HG02938 (cell line): ENCODE results near the gene LANCL2.

Source experiments
- ATAC-seq: cut with Tn5 transposase; IDR thresholded peaks from one replicate; pipeline ENCODE4 v1.9.1; 2021; ENCODE audit warnings: mild to moderate bottlenecking, moderate library complexity; ENCODE audit not compliant: unreplicated experiment

Gene LANCL2

GRCh38 chr7:55361560-55361959 lies 3.6 kb upstream of the LANCL2 start:
- no peak for ATAC-seq

GRCh38 chr7:55362927-55363326 lies 2.2 kb upstream of the LANCL2 start:
- no peak for ATAC-seq

- ATAC-seq: no peak
These were observed 1.6 kb upstream of the LANCL2 start for GRCh38 chr7:55363386-55364170.

- peak; percentile 80 for ATAC-seq
These were observed 731 bp downstream of the LANCL2 start for GRCh38 chr7:55365675-55366460.

GRCh38 chr7:55366461-55367070 lies 1.4 kb downstream of the LANCL2 start:
- ATAC-seq: peak; percentile 21

GRCh38 chr7:55367283-55367840 lies 2.2 kb downstream of the LANCL2 start:
- no peak for ATAC-seq

GRCh38 chr7:55369427-55370400 lies 4.6 kb downstream of the LANCL2 start:
- ATAC-seq: no peak

GRCh38 chr7:55374213-55374612 lies 9.1 kb downstream of the LANCL2 start:
- ATAC-seq: no peak

- ATAC-seq: no peak
These were observed 10.1 kb downstream of the LANCL2 start for GRCh38 chr7:55375237-55375636.

- ATAC-seq: no peak
These were observed 12.2 kb downstream of the LANCL2 start for GRCh38 chr7:55377162-55377817.

- no peak for ATAC-seq
These were observed 14.1 kb downstream of the LANCL2 start for GRCh38 chr7:55379285-55379684.

- no peak for ATAC-seq
These were observed 16.1 kb downstream of the LANCL2 start for GRCh38 chr7:55381189-55381588.

GRCh38 chr7:55381696-55382095 lies 16.6 kb downstream of the LANCL2 start:
- no peak for ATAC-seq

- ATAC-seq: no peak
These were observed 17.1 kb downstream of the LANCL2 start for GRCh38 chr7:55382251-55382650.

GRCh38 chr7:55386541-55386940 lies 21.4 kb downstream of the LANCL2 start:
- ATAC-seq: no peak

GRCh38 chr7:55387062-55387965 lies 22.2 kb downstream of the LANCL2 start:
- no peak for ATAC-seq

GRCh38 chr7:55396233-55396785 lies 31.2 kb downstream of the LANCL2 start:
- no peak for ATAC-seq

GRCh38 chr7:55397617-55398016 lies 32.5 kb downstream of the LANCL2 start:
- no peak for ATAC-seq
